GM18502 (cell line): ENCODE measurements around the gene IMMP2L.
"Not testable (repeated sequence)": the region's sequence is repeated elsewhere in the genome, so short reads cannot be mapped to it uniquely, and the experiment has no call there.

Experiments used
- ATAC-seq: cut with Tn5 transposase; IDR thresholded peaks from one replicate; pipeline ENCODE4 v1.9.1; 2021; ENCODE audit warnings: mild to moderate bottlenecking; ENCODE audit not compliant: unreplicated experiment, poor library complexity

The IMMP2L gene

DNA sequence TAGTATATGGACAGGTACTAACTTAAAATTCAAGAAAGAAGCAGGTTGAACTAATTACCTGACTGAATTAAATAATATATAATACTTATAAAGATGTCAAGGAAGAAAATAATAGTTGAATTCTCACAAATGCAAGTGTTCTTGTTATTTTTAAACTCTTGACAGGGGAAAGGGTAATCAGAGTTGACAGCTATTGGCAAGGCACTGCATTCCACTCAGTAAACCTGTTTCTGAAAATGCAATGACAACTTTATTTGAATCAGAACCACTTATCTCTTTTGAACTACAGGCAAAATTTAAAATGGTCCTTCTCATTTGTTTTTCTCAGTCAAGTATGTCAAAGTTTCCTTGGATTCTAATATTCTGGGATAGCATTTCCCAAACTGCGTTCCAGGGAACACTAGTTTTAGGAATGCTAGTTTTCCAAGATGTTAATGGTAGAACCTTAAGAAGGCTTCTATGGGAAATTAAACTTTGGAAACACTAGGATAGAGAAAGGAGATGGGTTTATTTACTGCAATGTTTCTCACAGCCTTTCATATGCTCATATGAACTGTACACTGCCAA lies 575.1 kb downstream of the IMMP2L start:
- ATAC-seq, result no peak

GRCh38 chr7:110983822-110984456 lies 578.4 kb downstream of the IMMP2L start:
- ATAC-seq, result no peak

- no peak for ATAC-seq
Measured at GRCh38 chr7:110977127-110977737, 585.1 kb downstream of the IMMP2L start.

- ATAC-seq, result no peak
Measured at GRCh38 chr7:110975486-110975885, 586.8 kb downstream of the IMMP2L start.

- ATAC-seq, result no peak
Measured at GRCh38 chr7:110974441-110974840, 587.9 kb downstream of the IMMP2L start.

GRCh38 chr7:110973196-110973990 lies 588.9 kb downstream of the IMMP2L start:
- no peak for ATAC-seq

GRCh38 chr7:110964775-110965174 lies 597.5 kb downstream of the IMMP2L start:
- no peak for ATAC-seq

- ATAC-seq, result no peak
Measured at GRCh38 chr7:110962826-110963225, 599.5 kb downstream of the IMMP2L start.

GRCh38 chr7:110962374-110962773 lies 599.9 kb downstream of the IMMP2L start:
- no peak for ATAC-seq

- no peak for ATAC-seq
Measured at GRCh38 chr7:110960811-110961210, 601.5 kb downstream of the IMMP2L start.

- no peak for ATAC-seq
Measured at GRCh38 chr7:110948280-110948679, 614.0 kb downstream of the IMMP2L start.

DNA sequence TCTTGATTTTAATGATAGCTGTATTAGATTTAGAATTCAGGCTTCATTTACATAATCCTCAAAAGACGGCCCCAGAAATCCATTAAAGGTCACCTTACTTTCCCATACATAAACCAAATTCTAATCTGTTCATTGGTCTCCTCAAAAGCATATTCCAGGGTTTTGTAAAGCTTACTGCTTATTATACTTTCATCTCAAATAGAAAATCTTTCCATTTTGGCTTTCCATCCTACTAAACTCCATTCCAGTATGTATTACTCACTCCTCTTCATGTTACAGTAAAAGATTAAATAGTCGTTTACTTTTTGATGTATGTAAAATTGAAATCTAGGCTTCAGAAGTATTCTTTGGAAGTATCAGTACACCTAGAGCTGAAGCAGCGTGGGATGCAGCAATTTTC lies 614.9 kb downstream of the IMMP2L start:
- ATAC-seq, result no peak

DNA sequence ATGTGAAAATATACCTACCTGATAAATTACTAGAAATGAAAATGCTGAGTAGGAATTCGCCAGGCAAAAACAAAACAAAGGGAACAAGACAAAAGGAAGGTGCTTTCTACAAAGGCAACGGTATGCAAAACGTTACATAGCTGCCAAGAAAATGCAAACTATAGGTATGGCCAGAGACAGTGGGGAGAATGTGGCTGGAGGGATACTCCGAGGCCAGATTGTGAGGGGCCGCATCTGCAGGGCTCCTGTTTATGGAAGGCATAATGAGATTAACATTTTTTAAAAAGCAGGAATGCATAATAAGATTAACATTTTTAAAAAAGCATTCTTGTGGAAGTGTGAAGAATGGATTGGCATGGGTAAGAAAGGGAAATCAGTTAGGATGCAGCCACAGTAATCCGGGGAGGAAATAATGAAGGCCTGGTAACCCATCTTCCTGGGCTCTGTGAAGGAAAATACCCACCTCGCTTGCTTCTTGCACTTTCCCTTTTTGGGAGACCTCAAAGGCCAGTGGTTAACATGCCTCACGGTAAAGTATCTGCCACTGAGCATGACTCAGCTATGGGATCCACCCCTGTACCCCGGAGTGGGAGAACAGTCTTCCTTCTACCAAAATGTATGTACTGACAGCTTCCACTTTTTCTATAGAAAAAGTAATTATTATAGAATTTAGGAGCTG lies 617.2 kb downstream of the IMMP2L start:
- ATAC-seq, result no peak

- ATAC-seq, result no peak
Measured at GRCh38 chr7:110944448-110944847, 617.8 kb downstream of the IMMP2L start.

DNA sequence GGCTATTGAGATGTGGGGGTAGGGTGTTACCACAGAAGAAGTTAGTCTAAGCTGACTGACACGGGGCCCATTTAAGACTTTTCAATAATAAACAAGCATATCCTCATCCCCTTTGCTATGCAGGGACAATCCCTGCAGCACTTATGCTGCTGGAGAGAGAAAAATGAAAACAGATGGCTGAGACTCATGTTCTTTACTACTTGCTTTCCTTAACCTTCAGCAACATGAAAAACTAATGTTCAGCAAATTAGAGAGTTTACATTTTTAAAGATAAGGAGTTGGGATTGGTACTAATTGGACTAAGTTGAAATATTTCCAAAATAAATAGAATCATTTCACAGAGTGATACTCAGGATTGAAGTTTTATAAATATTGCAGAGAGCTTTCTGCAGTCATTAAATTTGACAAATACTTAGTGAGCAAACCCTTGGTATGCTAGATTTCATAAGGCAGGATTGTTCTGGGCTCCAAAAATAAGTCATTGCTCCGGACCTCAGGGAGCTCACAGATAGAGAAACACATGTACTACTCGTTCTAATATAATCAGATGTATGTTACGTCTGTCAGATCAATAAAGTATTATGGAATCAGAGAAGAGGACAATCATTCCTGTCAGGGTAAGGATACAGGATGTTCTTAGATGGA lies 618.5 kb downstream of the IMMP2L start:
- no peak for ATAC-seq

- ATAC-seq, result no peak
Measured at GRCh38 chr7:110941385-110941784, 620.9 kb downstream of the IMMP2L start.

DNA sequence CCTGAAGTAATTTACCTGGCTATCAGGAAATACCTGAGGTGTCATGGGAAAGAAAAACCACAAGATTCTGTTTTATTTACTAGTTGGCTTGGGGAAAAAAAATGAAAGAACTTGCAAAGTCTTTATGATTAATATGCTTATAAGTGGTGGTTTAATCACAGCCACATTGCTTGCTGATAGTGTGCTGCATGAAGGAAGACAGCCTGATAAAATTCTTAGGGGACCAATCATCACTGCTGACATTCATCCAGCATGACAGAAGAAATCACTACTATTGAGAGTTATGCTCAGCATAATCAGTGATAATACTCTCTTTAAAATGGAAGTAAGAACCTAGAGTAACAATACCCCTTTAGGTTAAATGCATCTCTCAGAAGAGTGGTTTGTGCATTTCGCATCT lies 621.5 kb downstream of the IMMP2L start:
- ATAC-seq, result no peak

DNA sequence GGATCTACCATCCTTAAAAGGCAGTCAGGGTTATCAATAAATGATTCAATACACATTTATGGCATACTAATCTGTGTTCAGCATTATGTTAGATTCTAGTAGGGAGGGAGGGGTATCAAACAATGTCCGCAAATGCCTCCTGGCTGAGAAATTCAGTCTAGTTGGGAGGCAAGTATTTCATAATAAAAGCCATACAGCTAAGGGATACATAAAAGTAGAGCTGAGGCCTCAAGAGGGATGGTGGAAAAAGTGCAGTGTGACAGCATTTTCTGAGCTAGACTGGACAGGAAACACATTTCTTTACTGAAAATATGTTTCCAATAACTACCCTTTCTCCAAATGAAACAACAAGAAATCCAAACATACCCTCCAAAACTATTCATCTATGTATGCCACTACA lies 624.1 kb downstream of the IMMP2L start:
- no peak for ATAC-seq

DNA sequence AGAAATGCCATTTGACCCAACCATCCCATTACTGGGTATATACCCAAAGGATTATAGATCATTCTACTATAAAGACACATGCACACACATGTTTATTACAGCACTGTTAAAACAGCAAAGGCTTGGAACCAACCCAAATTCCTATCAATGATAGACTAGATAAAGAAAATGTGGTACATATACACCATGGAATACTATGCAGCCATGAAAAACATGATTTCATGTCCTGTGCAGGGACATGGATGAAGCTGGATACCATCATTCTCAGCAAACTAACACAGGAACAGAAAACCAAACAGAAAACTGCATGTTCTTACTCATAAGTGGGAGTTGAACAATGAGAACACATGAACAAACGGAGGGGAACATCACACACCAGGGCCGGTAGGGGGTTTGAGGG lies 625.6 kb downstream of the IMMP2L start:
- ATAC-seq, result not testable (repeated sequence)
